Aorta (tissue), 5 donors: Measurements from ENCODE around the gene TFG. TPM values are rescaled to one million over a fixed set of nuclear protein-coding genes. Genes with fewer than 3 reads are reported as not detected.

Experiments used
- ATAC-seq: fragments of 200-7000 bp; cut with Tn5 transposase; one replicate; pipeline ENCODE4 v1.9.1; 2022; ENCODE audit warnings: moderate library complexity; ENCODE audit not compliant: low FRiP score
- DNase-seq, 2 donors: peaks; one replicate each; pipeline ENCODE4 v3.0.0-alpha.2; 2020
- H3K27ac ChIP-seq, 2 donors: one replicate each; pipeline ENCODE4 v1.5.1; 2013; ENCODE audit warnings: low read length in 2 of 2, mild to moderate bottlenecking in 2 of 2, moderate library complexity in 2 of 2, control low read depth in 1 of 2, inconsistent platforms in 1 of 2, low read depth in 1 of 2
- H3K27me3 ChIP-seq, 2 donors: one replicate each; pipeline ENCODE4 v1.6.1; 2013; ENCODE audit warnings: control low read depth in 1 of 2, low read length in 1 of 2, mild to moderate bottlenecking in 1 of 2, moderate library complexity in 1 of 2; ENCODE audit not compliant: insufficient read depth in 2 of 2, control insufficient read depth in 1 of 2
- H3K36me3 ChIP-seq, 2 donors: one replicate each; pipeline ENCODE4 v1.6.1; 2013; ENCODE audit warnings: control low read depth in 1 of 2, low read length in 1 of 2, mild to moderate bottlenecking in 1 of 2; ENCODE audit not compliant: insufficient read depth in 2 of 2, control insufficient read depth in 1 of 2
- H3K4me1 ChIP-seq, 2 donors: one replicate each; pipeline ENCODE4 v1.6.1; 2013; ENCODE audit warnings: low read length in 2 of 2, control low read depth in 1 of 2, mild to moderate bottlenecking in 1 of 2, moderate library complexity in 1 of 2; ENCODE audit not compliant: insufficient read depth in 2 of 2, control insufficient read depth in 1 of 2
- H3K4me3 ChIP-seq, 2 donors: one replicate each; pipeline ENCODE4 v1.5.1; 2013; ENCODE audit warnings: low read length in 2 of 2, control low read depth in 1 of 2, mild to moderate bottlenecking in 1 of 2
- H3K9me3 ChIP-seq: one replicate; pipeline ENCODE4 v1.6.1; 2013; ENCODE audit warnings: mild to moderate bottlenecking, low read length; ENCODE audit not compliant: control insufficient read depth
- WGBS, 2 donors: extraction: QIAGEN DNeasy Blood & Tissue Kit; methylation state at CpG; one replicate each; pipeline ENCODE4 v1.1.7; 2013; 5-methylcytosine and 5-hydroxymethylcytosine counted together
- intact Hi-C, 2 donors: fragments of 100-400 bp; cut with DNase I; formaldehyde crosslinking; loops; one replicate each; pipeline versions ENCODE4 v1.14.2 to v1.15.0; 2022
- polyA plus RNA-seq, 2 donors: library from polyadenylated mRNA; stranded (reverse); fragments of 200-250 nt; gene quantifications; one replicate each; pipeline ENCODE4 v1.2.3, GENCODE V29; 2013
- total RNA-seq, 2 donors: library from RNA; stranded (reverse); fragmentation: NEBNext Ultra II Directional; extraction: Animal tissue kit (Norgen Biotek cat#: 25700); gene quantifications; one replicate each; pipeline ENCODE4 v1.2.1, GENCODE V29; 2021
- donor health status: healthy with polysubstance abuse.
- donor health status: Bipolar disorder and iron deficiency.
- donor health status: DM: no; HTN: no; CAD: no.
- donor health status: DM: no; HTN: no; CAD: no.
- donor health status: DM: yes; HTN: yes; CAD: no.

TFG gene
- total and polyA plus RNA-seq, 4 donors: 52.3 to 71.9 (median 63.3) TPM

- Histone ChIP-seq H3K36me3 (peaks cover 0 to 4% of the 10 kb centered on the region in 2 donors), H3K27ac (no peak overlapping the region), H3K27me3 (no peaks in the 10 kb centered on the region), H3K9me3 (peaks cover 2% of the 10 kb centered on the region), H3K4me1 (no peaks in the 10 kb centered on the region), H3K4me3 (no peak overlapping the region)
- DNase-seq (no peak), ATAC-seq (no peak)
- 92 to 98% methylated on average over 2 of the region's 2 CpGs for WGBS, 2 donors
- intact Hi-C loops: no loop called here
These were observed 72.0 kb downstream of the TFG start for GRCh38 chr3:100781301-100781700.

GRCh38 chr3:100782348-100782747 lies 73.1 kb downstream of the TFG start:
- H3K4me1 ChIP-seq: no peaks in the 10 kb centered on the region
- intact Hi-C loops: no loop called here
- DNase-seq (no peak), ATAC-seq (no peak)
- WGBS, 2 donors: 41 to 46% methylated on average over 2 of the region's 2 CpGs
- H3K9me3 ChIP-seq: peaks cover 2% of the 10 kb centered on the region
- H3K4me3 ChIP-seq: no peak overlapping the region
- no peak overlapping the region for H3K27ac ChIP-seq
- H3K27me3 ChIP-seq: no peaks in the 10 kb centered on the region
- H3K36me3 ChIP-seq: peaks cover 0 to 3% of the 10 kb centered on the region in 2 donors

GRCh38 chr3:100782906-100783305 lies 73.6 kb downstream of the TFG start:
- 7 to 10% methylated on average over 3 of the region's 3 CpGs for WGBS, 2 donors
- Histone ChIP-seq H3K4me3 (no peak overlapping the region), H3K27me3 (no peaks in the 10 kb centered on the region), H3K9me3 (peaks cover 2% of the 10 kb centered on the region), H3K27ac (no peak overlapping the region), H3K4me1 (no peaks in the 10 kb centered on the region), H3K36me3 (no peaks in the 10 kb centered on the region)
- DNase-seq: no peak
- ATAC-seq: no peak
- intact Hi-C loops: no loop called here

- ATAC-seq (no peak), DNase-seq (no peak)
- intact Hi-C loops: no loop called here
- peaks cover 2% of the 10 kb centered on the region for H3K9me3 ChIP-seq
- no peaks in the 10 kb centered on the region for H3K27me3 ChIP-seq
- no peaks in the 10 kb centered on the region for H3K36me3 ChIP-seq
- no peak overlapping the region for H3K4me3 ChIP-seq
- H3K27ac ChIP-seq: no peak overlapping the region
- no peaks in the 10 kb centered on the region for H3K4me1 ChIP-seq
- WGBS, 2 donors: 90 to 94% methylated on average over 3 of the region's 3 CpGs
These were observed 74.3 kb downstream of the TFG start for GRCh38 chr3:100783619-100784018.

- Histone ChIP-seq H3K36me3 (peaks cover 0 to 1% of the 10 kb centered on the region in 2 donors), H3K27me3 (no peaks in the 10 kb centered on the region), H3K9me3 (peaks cover 2% of the 10 kb centered on the region), H3K4me3 (no peak overlapping the region), H3K27ac (no peak overlapping the region), H3K4me1 (no peaks in the 10 kb centered on the region)
- WGBS, 2 donors: 96% methylated on average over 2 of the region's 2 CpGs
- DNase-seq: no peak
- intact Hi-C loops: no loop called here
- no peak for ATAC-seq
These were observed 80.3 kb downstream of the TFG start for GRCh38 chr3:100789579-100789978.

- DNase-seq (no peak), ATAC-seq (no peak)
- no peaks in the 10 kb centered on the region for H3K9me3 ChIP-seq
- no peaks in the 10 kb centered on the region for H3K36me3 ChIP-seq
- 22 to 32% methylated on average over 2 of the region's 2 CpGs for WGBS, 2 donors
- H3K27ac ChIP-seq: no peak overlapping the region
- no peaks in the 10 kb centered on the region for H3K27me3 ChIP-seq
- H3K4me3 ChIP-seq: no peak overlapping the region
- intact Hi-C loops: no loop called here
- no peaks in the 10 kb centered on the region for H3K4me1 ChIP-seq
These were observed 87.3 kb downstream of the TFG start for GRCh38 chr3:100796556-100796955.

GRCh38 chr3:100798012-100798411 lies 88.7 kb downstream of the TFG start:
- Histone ChIP-seq H3K27me3 (no peaks in the 10 kb centered on the region), H3K4me3 (no peak overlapping the region), H3K27ac (no peak overlapping the region), H3K9me3 (no peaks in the 10 kb centered on the region), H3K36me3 (no peaks in the 10 kb centered on the region), H3K4me1 (no peaks in the 10 kb centered on the region)
- DNase-seq (no peak), ATAC-seq (no peak)
- 29 to 38% methylated on average over 1 of the region's 1 CpG for WGBS, 2 donors
- intact Hi-C loops: no loop called here

Other genes starting within 250 kb of the TFG start
- 10 to 100 TPM; 39.2 to 47.5 TPM for gene TMEM45A, start 216.9 kb upstream of the TFG start, total RNA-seq
- gene TMEM45A, start 216.9 kb upstream of the TFG start, polyA plus RNA-seq: 10 to 100 TPM; 29.2 to 33.5 TPM
- gene ADGRG7, start 99.9 kb upstream of the TFG start, total RNA-seq: under 1 TPM in 1 of 2 donors, not detected in 1; 0.51 TPM
- 1 to 10 TPM in 1 of 2 donors, under 1 TPM in 1; 0.08 to 1.4 TPM for gene ADGRG7, start 99.9 kb upstream of the TFG start, polyA plus RNA-seq